GM12873 (cell line): ENCODE results near the gene HAPLN3.

ENCODE experiments used
- CTCF ChIP-seq: IDR thresholded peaks from 2 replicates; pipeline ENCODE4 v1.5.1; 2012; ENCODE audit warnings: low read depth, mild to moderate bottlenecking, moderate library complexity, low read length, control low read depth; ENCODE audit not compliant: insufficient read depth; ENCODE audit errors: missing control alignments

HAPLN3 gene

DNA sequence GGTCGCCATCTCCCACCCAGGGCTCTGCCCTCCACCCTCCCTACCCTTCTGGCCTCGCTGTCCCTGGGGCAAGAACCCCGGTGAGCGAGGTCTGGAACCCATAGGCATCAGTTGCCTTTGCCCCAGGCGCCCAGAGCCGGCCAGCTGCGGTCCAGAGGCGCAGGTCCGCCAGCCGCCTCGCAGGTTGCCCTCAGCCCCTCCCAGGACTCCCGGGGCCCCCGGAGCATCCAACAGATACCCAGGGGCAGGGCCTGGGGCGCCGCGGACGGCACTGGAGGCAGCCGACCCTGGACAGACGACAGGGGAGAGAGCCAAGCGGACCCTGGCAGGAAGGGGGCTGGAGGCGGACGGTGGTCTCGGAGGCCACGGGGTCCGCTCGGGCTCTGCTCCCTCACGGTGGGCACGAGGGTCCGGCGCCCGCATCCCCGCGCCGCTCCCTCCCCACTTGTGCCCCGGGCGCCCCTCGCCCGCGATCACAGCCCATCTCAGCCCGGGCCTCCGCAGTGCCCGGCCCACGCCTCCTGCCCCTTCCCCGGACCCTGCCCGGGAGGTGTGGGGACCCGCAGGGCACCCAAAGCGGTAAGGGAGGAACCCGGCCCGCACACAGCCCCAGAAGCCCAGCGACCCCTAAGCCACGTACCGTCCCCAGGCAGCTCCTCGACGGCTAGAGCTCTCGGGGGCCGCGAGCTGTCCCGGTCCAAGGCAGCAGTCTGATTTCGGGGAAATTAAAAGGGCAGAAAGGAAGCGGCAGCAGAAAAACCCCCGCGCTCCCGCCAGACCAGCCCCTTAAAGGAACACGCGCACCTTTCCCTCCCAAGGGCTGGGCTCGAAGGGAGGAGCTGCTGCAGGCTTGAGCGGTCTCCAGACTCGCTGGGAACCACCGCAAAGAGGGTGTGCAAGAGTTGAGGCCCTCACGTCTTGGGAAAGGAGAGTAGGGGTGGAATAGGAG, at the start of gene HAPLN3:
TSS of gene HAPLN3 (minus strand) at position 726 of the 949 bp plus-strand sequence. CDS start 8,246 bp downstream, outside the sequence.
- no peak for TF ChIP-seq CTCF

DNA sequence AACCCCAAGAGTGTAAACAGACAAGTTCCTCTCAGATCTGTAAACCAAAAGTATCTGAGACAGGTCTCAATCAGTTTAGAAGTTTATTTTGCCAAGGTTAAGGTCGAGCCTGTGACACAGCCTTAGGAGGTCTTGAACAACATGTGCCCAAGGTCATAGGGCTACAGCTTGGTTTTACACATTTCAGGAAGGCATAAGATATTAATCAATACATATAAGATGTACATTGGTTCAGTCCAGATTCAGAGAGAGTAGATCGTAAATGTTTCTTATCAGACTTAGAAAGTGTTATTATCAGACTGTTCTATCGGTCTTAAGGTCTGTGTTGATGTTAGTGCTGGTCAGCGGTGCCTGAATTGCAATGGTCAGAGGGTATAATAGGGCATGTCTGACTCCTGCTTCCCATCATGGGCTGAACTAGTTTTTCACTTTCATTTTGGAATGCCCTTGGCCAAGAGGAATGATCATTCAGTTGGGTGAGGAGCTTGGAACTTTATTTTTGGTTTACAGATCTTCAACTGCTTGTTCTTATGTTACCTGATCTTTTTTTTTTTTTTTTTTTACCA, 44.8 kb upstream of the HAPLN3 start:
- no peak for TF ChIP-seq CTCF

GRCh38 chr15:88939486-88939806, 44.1 kb upstream of the HAPLN3 start:
- TF ChIP-seq CTCF: no peak

- TF ChIP-seq CTCF: no peak
These were observed 43.6 kb upstream of the HAPLN3 start for GRCh38 chr15:88938802-88939485.

- TF ChIP-seq CTCF: no peak
These were observed 37.6 kb upstream of the HAPLN3 start for GRCh38 chr15:88932875-88933330.

- TF ChIP-seq CTCF: no peak
These were observed 37.0 kb upstream of the HAPLN3 start for GRCh38 chr15:88932271-88932874.
